MG63 (cell line): ENCODE measurements around the gene OR9G1. TPM values are rescaled to one million over a fixed set of nuclear protein-coding genes. Genes with fewer than 3 reads are reported as not detected.
"Not testable (repeated sequence)": the region's sequence is repeated elsewhere in the genome, so short reads cannot be mapped to it uniquely, and the experiment has no call there.

ENCODE experiments used
- DNase-seq: peaks from one replicate; pipeline ENCODE4 v3.0.0-alpha.2; 2020
- H3K27me3 ChIP-seq: fragments of 250-450 bp; sonication (Bioruptor Pico); 2 replicates; pipeline ENCODE4 v1.5.1; 2020; ENCODE audit warnings: mild to moderate bottlenecking, moderate library complexity
- H3K36me3 ChIP-seq: fragments of 250-450 bp; sonication (Bioruptor Pico); 2 replicates; pipeline ENCODE4 v1.5.1; 2020; ENCODE audit warnings: mild to moderate bottlenecking, moderate library complexity
- H3K4me3 ChIP-seq: fragments of 250-450 bp; sonication (Bioruptor Pico); 2 replicates; pipeline ENCODE4 v1.5.1; 2020; ENCODE audit warnings: mild to moderate bottlenecking, moderate library complexity
- H3K9me3 ChIP-seq: fragments of 250-450 bp; sonication (Bioruptor Pico); 2 replicates; pipeline ENCODE4 v1.5.1; 2020; ENCODE audit warnings: mild to moderate bottlenecking, moderate library complexity
- total RNA-seq: library from RNA; depleted of rRNA; stranded (reverse); fragments of >200 nt; shearing (Covaris generic); gene quantifications from 2 replicates; pipeline ENCODE4 v1.2.3, GENCODE V29; 2014; ENCODE audit warnings: low replicate concordance; rRNA removed

The OR9G1 gene, protein sequence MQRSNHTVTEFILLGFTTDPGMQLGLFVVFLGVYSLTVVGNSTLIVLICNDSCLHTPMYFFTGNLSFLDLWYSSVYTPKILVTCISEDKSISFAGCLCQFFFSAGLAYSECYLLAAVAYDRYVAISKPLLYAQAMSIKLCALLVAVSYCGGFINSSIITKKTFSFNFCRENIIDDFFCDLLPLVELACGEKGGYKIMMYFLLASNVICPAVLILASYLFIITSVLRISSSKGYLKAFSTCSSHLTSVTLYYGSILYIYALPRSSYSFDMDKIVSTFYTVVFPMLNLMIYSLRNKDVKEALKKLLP
- not detected in 2 replicates for total RNA-seq

DNA sequence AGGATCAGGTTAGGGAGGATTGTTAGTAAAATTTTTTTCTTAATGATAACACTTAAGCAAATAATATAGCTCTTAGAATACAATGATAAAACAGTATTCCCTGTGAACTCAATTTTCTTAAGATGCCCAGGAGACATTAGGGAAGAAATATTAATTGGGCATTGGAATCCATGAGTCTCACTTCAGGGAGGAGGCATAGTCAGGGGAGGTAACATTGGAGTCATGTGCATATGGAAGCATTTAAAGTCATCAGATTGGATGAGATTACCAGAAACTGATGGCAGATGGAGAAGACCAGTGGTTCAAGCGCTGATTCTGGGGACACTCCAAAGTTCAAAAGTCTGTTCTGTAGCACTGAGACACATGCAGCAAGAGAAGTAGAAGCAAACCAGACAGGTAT lies at the start of gene OR9G1:
Gene OR9G1, plus strand, starts transcription at position 301 of the 400 bp plus-strand sequence. CDS start 1,293 bp downstream, outside the sequence.
- no peaks in the 10 kb centered on the region for H3K36me3 ChIP-seq
- H3K27me3 ChIP-seq: no peaks in the 10 kb centered on the region
- no peak for DNase-seq
- H3K9me3 ChIP-seq: no peaks in the 10 kb centered on the region
- no peak within 1 kb of the TSS for H3K4me3 ChIP-seq

DNA sequence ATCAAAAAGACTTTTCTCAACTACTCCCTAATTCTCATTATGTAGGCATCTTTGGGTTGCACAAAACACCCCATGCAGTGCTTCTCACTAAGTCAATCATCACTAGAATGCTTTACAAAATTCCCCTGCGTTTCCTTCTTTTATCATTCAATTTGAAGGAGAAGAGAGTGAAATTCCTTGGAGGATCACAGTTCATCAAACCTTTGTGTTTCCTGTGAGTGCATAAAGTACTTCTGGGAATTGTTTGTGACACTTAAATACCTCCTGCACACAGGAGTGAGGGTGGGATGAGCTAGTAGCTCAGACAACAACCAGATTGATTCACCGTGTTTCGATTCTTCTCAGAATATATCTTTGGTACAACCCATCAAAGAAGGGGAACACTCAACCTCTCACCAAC lies 39.1 kb upstream of the OR9G1 start:
- no peak for DNase-seq
- H3K36me3 ChIP-seq: no peaks in the 10 kb centered on the region
- H3K4me3 ChIP-seq: no peak overlapping the region
- no peaks in the 10 kb centered on the region for H3K9me3 ChIP-seq
- H3K27me3 ChIP-seq: no peaks in the 10 kb centered on the region; the same call in 1 of the 2 replicates

DNA sequence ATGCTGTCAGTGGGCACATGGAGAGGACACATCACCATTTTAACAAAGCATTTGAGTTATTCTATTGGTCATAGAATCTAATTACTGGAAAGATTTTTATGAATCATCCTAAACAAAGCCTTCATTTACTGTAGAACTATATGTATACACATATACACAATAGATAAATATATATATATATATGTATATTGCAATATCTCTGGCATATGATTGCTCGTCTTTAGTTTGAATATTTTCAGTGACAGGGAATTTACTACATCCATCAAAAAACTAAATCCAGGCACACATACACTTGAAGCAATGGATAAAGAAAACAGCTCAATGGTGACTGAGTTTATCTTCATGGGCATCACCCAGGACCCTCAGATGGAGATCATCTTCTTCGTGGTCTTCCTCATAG lies 35.5 kb upstream of the OR9G1 start, which contains the start of gene OR5AR1:
Gene OR5AR1, plus strand, starts transcription at position 301 of the 400 bp plus-strand sequence. Its CDS starts 0 bp downstream, at position 301.
- Histone ChIP-seq H3K27me3 (no peaks in the 10 kb centered on the region; the same call in 1 of the 2 replicates), H3K36me3 (no peaks in the 10 kb centered on the region), H3K9me3 (no peaks in the 10 kb centered on the region), H3K4me3 (no peak within 1 kb of the TSS)
- no peak for DNase-seq

DNA sequence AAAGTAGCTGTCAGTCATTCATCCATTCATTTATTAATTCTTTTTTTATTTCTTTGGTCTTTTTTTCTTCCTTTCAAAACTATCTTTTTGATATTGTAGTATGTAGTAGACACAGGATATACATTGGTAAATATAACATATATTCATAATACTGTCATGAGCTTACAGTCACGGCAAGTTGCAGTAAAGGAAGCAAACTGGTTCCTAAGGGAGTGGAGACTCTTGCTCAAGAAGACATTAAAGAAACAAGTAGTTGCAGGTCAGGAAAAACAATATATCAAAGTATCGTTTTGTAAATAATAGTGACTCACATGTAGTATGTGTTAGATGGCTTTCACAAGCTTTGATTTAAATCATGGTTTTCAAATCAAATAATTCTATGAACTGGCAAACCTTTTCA lies 27.9 kb upstream of the OR9G1 start:
- Histone ChIP-seq H3K9me3 (no peaks in the 10 kb centered on the region), H3K4me3 (no peak overlapping the region), H3K27me3 (no peaks in the 10 kb centered on the region), H3K36me3 (no peaks in the 10 kb centered on the region)
- DNase-seq: no peak

DNA sequence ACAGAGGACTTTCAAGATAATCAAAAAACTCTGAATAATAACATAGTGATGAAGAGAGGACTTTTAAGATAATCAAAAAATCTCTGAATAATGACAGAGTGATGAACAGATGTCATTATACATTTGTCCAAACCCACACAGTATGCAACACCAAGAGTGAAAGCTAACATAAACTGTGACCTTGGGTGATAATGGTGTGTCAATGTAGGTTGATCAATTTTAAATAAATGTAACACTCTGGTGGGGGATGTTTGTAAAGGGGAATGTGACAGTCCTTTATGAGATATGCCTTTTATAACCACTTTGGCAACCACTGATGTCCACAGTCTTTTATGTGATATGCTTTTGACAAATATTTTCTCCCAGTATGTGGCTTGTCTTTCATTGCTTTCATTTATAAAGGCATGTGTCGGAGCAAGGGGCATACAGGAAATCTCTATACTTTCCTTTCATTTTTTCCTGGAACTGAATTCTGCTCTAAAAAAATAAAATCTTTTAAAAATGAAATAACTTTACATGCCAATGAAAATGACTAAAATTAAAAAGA lies 10.3 kb upstream of the OR9G1 start:
- no peaks in the 10 kb centered on the region for H3K36me3 ChIP-seq
- no peak overlapping the region for H3K4me3 ChIP-seq
- H3K27me3 ChIP-seq: no peaks in the 10 kb centered on the region

DNA sequence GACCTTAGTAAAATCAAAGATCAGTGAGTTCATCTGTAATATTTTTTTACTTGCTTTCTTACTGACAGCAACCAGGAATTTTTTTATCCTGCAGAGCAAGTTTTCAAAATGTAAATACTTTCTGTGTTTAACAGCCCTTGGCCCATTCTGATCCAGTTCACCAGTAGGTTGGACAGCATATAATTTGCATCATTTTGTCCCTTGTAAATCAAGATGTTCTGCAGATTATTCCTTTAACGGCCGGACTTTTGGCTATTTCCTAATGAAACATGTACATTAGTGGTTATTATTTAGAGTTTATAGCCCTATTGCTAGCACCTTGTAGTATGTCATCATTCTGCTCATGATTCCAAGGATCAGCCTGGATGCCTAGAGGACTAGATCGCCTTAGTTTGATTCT lies 7.7 kb upstream of the OR9G1 start:
- not testable (repeated sequence) for H3K27me3 ChIP-seq, DNase-seq, H3K9me3 ChIP-seq, H3K4me3 ChIP-seq, H3K36me3 ChIP-seq

More for the DNA sequence above, 10.3 kb upstream of the OR9G1 start:
- no peaks in the 10 kb centered on the region for H3K9me3 ChIP-seq
- DNase-seq: no peak

DNA sequence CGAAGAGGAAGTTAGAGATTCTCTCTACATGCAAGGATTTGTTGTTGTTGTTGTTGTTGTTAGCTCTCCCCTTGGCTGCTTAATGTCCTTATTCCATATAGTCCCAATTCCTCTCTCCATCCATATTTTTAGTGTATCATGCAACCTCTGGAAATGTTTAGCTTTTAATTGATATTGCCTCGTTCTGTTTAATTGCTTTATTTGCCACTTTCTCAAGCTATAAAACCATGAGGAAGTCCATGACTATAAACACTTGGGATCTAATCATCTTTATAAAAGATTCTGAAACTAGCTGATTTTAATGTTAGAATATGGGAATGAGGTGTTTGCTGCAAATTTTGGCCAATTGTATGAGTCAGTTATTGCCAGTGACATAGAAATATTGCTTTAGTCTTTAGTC lies 5.5 kb upstream of the OR9G1 start:
- DNase-seq: no peak
- no peaks in the 10 kb centered on the region for H3K36me3 ChIP-seq
- H3K4me3 ChIP-seq: no peak overlapping the region
- no peaks in the 10 kb centered on the region for H3K27me3 ChIP-seq
- H3K9me3 ChIP-seq: no peaks in the 10 kb centered on the region

DNA sequence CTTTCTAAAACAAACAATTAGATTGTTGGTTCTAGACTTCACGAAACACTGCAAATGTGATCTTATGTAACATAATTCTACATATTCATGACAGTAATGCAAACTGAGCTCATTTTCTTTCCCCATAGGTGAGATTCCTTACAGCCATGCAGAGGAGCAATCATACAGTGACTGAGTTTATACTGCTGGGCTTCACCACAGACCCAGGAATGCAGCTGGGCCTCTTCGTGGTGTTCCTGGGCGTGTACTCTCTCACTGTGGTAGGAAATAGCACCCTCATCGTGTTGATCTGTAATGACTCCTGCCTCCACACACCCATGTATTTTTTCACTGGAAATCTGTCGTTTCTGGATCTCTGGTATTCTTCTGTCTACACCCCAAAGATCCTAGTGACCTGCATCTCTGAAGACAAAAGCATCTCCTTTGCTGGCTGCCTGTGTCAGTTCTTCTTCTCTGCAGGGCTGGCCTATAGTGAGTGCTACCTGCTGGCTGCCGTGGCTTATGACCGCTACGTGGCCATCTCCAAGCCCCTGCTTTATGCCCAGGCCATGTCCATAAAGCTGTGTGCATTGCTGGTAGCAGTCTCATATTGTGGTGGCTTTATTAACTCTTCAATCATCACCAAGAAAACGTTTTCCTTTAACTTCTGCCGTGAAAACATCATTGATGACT lies 1.5 kb downstream of the OR9G1 start:
- H3K9me3 ChIP-seq: no peaks in the 10 kb centered on the region

DNA sequence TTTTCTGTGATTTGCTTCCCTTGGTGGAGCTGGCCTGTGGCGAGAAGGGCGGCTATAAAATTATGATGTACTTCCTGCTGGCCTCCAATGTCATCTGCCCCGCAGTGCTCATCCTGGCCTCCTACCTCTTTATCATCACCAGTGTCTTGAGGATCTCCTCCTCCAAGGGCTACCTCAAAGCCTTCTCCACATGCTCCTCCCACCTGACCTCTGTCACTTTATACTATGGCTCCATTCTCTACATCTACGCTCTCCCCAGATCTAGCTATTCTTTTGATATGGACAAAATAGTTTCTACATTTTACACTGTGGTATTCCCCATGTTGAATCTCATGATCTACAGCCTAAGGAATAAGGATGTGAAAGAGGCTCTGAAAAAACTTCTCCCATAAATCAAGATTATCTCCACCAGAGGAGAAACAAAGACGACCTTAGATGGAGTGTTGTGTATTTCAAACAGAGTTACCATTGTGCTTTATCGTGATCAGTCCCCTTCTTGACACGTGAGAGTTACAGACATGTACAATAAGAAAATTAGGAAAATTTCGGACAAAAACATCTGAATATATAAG lies 2.1 kb downstream of the OR9G1 start:
- Histone ChIP-seq H3K4me3 (no peak overlapping the region), H3K9me3 (no peaks in the 10 kb centered on the region), H3K36me3 (no peaks in the 10 kb centered on the region), H3K27me3 (no peaks in the 10 kb centered on the region)
- DNase-seq: no peak

More for the DNA sequence above, 1.5 kb downstream of the OR9G1 start:
- no peak overlapping the region for H3K4me3 ChIP-seq
- DNase-seq: no peak
- H3K36me3 ChIP-seq: no peaks in the 10 kb centered on the region
- H3K27me3 ChIP-seq: no peaks in the 10 kb centered on the region

DNA sequence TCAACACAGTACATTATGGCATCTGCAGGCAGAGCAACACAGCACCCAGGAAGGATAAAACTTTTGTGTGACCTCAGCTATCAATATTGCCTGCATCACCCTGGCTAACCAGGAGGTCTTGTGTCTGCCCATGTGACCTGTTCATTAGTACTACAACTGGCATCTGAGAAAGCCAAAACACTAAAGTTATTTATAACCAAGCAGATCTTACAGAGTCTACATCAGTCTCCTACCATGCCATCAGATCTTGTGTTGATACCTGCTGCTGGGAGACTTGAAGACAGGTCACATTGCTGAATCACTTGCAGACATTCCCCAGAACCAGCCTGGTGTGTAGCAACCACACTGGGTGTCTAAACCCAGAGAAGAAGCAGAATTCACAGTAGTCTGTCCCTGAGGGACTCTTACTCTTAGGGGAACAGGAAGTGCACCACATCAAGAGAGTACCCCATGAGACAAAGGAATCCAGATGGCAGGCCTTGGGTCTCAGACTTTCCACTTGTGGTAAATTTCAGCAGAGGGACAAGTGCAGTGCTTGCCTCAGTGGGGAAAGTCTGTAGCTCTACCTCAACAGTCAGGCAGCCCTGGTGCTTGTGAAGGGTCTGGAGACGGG lies 7.0 kb downstream of the OR9G1 start:
- no peak overlapping the region for H3K4me3 ChIP-seq
- H3K9me3 ChIP-seq: no peaks in the 10 kb centered on the region
- no peak for DNase-seq
- H3K27me3 ChIP-seq: no peaks in the 10 kb centered on the region
- no peaks in the 10 kb centered on the region for H3K36me3 ChIP-seq

DNA sequence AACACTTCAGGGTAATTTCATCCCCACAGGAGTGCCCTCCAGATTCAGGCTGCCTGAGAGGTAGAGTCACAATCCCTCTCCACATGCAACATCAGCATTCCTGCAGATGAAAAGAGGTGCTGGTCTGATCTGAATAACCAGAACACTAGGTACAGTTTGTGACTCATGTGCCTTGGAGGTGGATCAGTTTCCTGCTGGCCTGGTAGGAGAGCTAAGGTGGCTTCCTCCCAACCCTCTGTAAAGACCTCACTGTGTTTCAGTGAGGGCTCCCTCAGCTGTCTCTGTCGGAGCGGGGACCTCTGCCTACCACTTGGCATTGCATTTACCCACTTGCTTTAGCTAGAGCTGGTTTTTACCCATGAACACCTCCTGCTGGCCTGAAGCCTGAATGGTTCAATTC lies 7.6 kb downstream of the OR9G1 start:
- H3K27me3 ChIP-seq: no peaks in the 10 kb centered on the region
- DNase-seq: no peak
- H3K9me3 ChIP-seq: no peaks in the 10 kb centered on the region
- no peak overlapping the region for H3K4me3 ChIP-seq
- H3K36me3 ChIP-seq: no peaks in the 10 kb centered on the region

DNA sequence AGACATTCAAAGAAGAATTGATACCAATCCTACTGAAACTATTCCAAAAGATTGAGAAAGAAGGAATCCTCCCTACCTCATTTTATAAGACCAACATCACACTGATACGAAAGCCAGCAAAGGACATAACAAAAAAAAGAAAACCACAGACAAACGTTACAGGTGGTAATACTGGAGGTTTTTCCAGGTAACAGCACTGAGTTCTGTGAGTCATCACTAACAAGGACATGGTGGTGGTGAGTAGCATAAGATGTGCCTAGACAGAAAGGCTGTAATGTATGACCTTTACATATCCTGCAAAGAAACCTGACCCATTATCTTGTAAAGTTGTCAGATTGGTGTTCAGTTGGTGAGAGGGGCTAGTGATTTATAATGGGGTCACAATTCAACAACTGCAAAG lies 15.3 kb downstream of the OR9G1 start:
- H3K4me3 ChIP-seq: no peak overlapping the region
- no peaks in the 10 kb centered on the region for H3K36me3 ChIP-seq
- no peak for DNase-seq
- H3K9me3 ChIP-seq: no peaks in the 10 kb centered on the region
- no peaks in the 10 kb centered on the region for H3K27me3 ChIP-seq

DNA sequence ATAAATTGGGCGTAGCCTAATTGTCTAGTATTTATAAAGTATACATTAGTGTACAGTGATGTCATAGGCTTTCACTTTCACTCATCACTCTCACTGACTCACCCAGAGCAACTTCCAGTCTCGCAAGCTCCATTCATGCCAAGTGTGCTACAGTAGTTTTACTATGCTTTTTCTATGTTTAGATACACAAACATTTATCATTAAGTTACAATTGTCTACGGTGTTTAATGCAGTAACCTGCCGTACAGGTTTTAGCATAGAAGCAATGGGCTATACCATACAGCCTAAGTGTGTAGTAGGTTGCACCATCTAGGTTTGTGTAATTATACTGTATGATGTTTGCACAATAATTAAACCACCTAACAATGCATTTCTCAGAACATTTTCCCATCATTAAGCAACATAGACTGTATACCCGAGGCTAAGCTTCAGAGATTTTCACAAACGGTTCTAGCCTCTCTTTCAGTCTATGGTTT lies 17.5 kb downstream of the OR9G1 start:
- H3K9me3 ChIP-seq: no peaks in the 10 kb centered on the region
- H3K27me3 ChIP-seq: no peaks in the 10 kb centered on the region
- no peak overlapping the region for H3K4me3 ChIP-seq
- no peaks in the 10 kb centered on the region for H3K36me3 ChIP-seq
- no peak for DNase-seq

DNA sequence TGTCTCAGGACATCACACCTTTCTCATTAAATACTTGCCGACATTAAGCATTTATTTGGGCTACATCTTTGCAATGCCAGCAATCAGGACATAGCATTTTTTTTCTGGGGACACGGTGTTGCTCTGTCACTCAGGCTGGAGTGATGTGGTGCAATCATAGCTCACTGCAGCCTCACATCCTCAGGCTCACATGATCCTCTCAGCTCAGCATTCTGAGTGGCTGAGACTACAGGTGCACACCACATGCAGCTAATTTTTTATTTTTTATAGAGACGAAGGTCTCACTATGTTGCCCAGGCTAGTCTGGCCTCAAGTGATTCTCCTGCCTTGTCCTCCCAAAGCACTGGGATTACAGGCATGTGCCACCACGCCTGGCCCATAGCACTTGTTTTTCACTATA lies 21.6 kb downstream of the OR9G1 start:
- H3K9me3 ChIP-seq: no peaks in the 10 kb centered on the region
- no peak for DNase-seq
- no peaks in the 10 kb centered on the region for H3K27me3 ChIP-seq
- H3K4me3 ChIP-seq: no peak overlapping the region
- H3K36me3 ChIP-seq: no peaks in the 10 kb centered on the region

DNA sequence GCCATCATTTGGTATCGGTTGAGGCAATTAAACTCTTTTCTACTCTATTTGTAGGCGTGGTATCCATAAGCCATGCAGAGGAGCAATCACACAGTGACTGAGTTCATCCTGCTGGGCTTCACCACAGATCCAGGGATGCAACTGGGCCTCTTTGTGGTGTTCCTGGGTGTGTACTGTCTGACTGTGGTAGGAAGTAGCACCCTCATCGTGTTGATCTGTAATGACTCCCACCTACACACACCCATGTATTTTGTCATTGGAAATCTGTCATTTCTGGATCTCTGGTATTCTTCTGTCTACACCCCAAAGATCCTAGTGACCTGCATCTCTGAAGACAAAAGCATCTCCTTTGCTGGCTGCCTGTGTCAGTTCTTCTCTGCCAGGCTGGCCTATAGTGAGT lies 41.2 kb downstream of the OR9G1 start:
- H3K4me3 ChIP-seq: no peak overlapping the region
- H3K36me3 ChIP-seq: no peaks in the 10 kb centered on the region
- H3K27me3 ChIP-seq: no peaks in the 10 kb centered on the region
- DNase-seq: no peak
- H3K9me3 ChIP-seq: no peaks in the 10 kb centered on the region

DNA sequence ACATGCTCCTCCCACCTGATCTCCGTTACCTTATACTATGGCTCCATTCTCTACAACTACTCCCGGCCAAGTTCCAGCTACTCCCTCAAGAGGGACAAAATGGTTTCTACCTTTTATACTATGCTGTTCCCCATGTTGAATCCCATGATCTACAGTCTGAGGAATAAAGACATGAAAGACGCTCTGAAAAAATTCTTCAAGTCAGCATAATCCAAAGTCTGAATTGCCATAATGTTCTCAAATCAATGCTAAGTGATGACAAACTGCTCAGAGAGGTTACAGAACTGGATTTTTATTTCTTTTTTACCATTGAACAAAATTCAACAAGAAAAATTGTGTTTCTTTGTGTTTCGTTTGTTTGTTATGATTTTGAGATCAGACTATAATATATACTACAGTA lies 42.0 kb downstream of the OR9G1 start:
- Histone ChIP-seq H3K27me3 (no peaks in the 10 kb centered on the region), H3K4me3 (no peak overlapping the region), H3K36me3 (no peaks in the 10 kb centered on the region), H3K9me3 (no peaks in the 10 kb centered on the region)
- DNase-seq: no peak

DNA sequence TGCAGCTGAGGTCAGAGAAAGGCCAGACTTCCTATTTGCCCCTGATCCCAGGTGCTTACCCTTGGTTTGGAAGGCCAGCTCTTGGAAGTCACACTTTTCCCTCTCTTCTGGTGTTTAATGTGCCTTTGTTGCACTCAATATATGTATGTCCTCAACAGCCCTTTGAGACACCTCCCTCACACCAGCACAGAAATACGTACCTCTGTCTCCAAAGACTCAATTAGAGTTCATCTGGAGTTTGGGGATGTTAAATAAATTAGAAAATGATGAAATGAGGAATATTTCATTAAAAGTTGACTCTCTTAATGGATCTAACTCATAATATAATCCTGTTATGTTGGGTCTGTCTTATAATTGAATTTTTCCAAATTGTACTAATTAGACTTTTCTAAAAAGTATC lies 49.7 kb downstream of the OR9G1 start, which contains the start of gene OR9G4:
Gene OR9G4, minus strand, starts transcription at position 101 of the 400 bp plus-strand sequence. CDS start 4,931 bp downstream, outside the sequence.
- no peaks in the 10 kb centered on the region; the same call in 1 of the 2 replicates for H3K27me3 ChIP-seq

More for the DNA sequence above, 49.7 kb downstream of the OR9G1 start, which contains the start of gene OR9G4:
- DNase-seq: no peak
- Histone ChIP-seq H3K9me3 (no peaks in the 10 kb centered on the region), H3K36me3 (no peaks in the 10 kb centered on the region), H3K4me3 (no peak within 1 kb of the TSS)
